Mesenteric fat pad (tissue), 1 donor: Measurements from ENCODE around the gene SLC44A3. TPM values are rescaled to one million over a fixed set of nuclear protein-coding genes. Genes with fewer than 3 reads are reported as not detected.

Source experiments
- DNase-seq: peaks from one replicate; pipeline ENCODE4 v3.0.0-alpha.2; 2020; ENCODE audit warnings: low spot score
- total RNA-seq: library from RNA; stranded (reverse); fragmentation: NEBNext Ultra II Directional; extraction: Animal tissue kit (Norgen Biotek cat#: 25700); gene quantifications from one replicate; pipeline ENCODE4 v1.2.1, GENCODE V29; 2021
- donor health status: DM: yes; HTN: yes; CAD: no.

Gene SLC44A3
- total RNA-seq, 1 donor from 2014 or later, result 3.5 TPM

DNA sequence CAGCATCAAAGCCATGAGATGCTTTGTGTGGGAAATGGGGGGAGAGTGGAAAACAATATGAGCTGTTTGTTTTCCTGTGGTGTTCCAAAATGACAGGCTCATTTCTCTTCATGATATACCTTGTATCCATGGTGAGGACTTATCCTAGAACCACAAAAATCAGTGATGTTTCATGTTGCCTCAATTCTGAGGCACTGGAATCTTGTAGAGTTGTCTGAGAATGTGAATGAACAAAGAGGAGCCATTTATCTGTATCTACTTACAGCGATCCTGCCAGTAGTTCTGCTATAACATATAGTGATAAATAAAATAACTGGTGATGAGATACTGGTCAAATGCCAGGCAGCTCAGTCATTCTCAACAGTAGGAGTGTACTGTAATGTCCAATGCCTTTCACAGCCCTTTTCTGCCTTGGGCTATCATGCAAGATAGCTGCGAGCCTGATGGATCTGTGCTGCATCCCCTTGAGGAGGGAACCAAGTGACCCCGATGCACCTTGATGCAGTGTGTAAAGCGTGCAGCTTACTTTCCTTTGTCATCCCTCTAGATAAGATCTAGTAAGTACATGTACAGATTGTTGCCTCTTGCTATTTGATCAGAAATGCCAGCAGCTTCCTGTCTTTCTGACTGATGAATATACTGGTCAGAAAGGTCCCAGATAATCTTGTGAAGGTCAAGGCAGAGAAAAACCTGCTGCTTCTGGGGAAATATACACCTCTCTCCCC lies 52.8 kb downstream of the SLC44A3 start:
- DNase-seq, result no peak

DNA sequence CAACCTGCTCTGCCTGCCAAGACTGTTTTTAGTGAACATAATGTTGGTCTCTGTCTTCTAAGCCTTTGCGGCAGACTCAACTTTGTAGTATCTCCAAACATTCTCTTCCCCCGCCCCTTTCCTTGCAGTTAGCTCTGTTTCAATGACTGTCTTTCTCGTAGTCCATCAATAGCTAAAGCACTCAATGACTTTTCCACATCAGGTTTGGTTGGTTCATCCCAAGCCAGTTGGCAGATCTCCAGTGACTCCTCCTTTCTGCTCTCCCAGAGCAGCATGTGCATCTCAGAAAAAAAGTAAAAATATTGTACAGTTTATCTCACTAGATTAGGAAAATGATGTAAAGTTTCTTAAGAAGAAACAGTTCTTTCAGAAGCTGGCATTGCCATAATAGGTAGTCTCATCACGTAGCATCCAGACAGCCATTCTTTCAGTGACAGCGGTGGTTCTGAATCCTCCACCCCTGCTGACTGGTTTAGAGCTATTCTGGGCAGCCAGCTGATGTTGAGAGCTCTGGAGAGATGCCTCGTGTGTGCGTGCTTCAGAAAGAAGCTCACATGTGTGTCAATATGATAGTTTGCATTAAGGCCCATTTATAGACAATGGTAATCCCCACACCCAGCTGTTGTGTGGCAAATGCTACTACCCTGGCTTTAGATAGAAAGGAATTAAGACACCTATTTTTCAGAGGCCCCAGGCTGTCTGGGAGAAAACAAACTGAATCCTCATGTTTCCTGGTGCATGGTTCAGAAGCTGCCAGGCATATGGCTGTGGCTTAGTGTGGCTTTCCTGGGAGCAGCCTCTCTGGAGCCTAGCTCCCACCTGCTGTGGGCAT lies 53.6 kb downstream of the SLC44A3 start:
- DNase-seq, result no peak

DNA sequence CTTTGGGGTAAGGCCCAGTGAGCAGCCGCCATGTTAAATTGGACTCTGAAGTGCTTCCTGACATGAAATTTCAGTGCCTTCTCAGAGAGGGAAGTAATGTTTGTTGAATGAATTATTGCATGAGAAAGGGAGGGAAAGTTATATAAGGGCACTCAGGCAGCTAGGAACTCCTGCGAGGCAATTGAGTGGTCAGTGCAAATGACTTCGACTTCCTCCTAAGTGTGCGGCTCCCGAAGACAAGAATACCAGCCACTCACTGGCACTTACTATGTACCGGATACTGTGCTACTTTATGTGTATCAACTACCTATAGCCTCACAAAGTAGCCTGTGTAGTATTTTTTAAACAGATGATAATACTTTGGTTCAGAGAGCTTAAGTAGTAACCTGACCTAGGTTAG lies 54.3 kb downstream of the SLC44A3 start:
- DNase-seq, result no peak

DNA sequence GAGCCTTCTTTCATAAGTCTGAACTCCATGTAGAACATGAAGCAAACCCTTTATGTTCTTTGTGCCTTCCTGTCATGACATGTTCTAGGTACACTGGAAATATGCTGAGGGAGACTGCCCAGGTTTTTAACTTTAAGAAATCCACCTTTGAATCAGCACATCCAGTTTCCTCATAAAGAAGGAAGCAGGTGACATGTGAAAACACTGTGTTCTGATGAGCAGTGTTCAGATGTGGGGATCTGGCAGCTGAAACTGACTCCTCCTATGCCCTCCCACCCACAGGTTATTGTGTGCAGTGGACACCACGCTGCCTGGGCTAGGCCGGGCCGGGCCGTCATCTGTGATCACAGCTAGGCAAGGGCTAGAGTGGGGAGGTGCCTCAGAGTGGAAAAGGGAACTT lies 55.6 kb downstream of the SLC44A3 start:
- DNase-seq, result no peak

DNA sequence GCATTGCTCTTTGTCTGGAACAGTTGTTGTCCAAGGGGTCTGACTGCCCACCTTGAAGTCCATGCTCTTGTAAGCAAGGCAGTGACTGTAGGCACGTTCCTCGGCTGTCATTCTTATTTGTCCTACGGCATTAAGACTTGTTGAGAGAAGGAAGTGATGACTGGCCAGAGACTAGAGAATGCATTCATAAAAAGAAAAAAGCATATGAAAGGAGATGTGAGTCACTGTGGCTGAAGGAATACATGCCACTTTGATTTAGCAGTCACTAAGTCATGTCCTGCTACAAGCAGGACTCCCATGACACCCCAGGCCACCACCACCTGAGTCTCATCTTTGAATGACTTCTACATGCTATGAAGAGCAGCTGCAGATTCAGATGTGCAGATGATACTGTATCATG lies 56.2 kb downstream of the SLC44A3 start:
- DNase-seq, result no peak

DNA sequence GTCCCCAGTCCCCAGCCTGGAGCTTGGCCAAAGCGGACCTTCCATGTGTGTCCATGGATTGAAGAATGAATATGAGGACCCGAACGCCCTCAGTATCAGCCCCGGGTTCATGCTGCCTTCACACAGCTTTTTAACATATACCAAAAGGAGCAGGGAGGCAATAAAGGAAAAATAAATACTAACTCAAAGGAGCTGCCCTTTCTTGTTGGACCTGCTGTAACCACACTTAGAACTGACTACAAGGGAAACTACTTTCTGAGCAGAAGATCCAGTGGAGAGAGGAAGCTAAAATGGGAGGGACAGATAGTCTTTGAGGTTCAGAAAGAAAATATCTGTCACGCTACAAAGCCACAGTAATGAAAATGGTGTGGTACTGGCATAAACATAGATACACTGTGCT lies 58.2 kb downstream of the SLC44A3 start:
- no peak for DNase-seq

DNA sequence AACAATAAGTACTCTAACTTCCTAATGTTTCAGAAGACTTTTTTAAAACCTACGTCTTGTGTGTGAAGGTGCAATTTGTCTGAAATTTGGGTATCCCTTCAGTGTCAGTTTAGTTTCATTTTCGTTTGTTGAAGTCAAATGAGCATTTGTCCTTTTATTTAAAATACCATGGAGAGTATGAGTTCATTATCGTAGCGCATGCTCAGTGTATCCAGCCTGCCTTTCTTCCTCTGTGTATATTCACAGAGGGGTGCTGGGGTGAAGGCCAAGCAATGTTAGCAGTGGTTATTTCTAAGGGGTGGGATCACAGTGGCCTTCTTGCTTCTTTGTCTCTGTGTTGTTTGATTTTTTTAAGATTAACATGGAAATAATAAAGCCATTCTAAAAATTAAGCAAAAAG lies 63.5 kb downstream of the SLC44A3 start:
- DNase-seq, result no peak

DNA sequence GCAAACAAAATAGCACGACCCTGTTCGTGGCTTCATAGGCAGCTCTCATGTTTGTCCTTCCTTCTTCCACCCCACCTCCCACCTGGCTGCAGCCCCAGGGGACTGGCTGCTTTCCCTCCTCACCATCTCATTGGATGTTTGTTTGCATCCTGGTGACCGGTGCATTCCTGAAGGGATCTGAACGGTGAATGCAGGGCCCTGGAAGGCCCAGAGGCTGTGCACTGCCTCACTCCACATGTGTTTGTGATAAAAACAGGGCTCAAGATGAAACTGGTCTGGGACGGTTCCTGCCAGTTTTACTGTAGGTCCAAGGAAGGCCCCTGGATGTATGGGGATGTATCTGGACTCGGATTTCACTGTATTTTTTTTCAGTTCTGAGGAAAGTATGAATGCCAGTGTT lies 63.9 kb downstream of the SLC44A3 start:
- DNase-seq, result no peak

DNA sequence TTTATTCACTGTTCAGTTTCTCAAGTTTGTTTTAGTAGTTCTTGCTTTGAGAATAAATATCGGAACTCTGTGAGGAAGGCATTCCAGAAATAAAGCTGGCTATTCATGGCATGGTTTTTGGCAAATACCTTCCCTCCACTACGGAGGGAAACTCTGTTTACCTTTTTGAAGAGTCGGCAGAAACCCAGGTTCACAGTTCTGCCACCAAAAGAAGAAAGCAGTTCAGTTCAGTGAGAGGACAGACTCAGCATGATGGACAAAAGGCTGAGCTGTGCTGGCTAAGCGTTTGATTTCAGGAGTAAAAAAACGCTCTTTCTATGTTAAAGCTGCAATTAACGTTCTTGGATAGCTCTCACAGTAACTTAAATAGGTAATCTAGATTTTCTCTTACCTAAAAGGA lies 64.3 kb downstream of the SLC44A3 start:
- DNase-seq, result no peak

DNA sequence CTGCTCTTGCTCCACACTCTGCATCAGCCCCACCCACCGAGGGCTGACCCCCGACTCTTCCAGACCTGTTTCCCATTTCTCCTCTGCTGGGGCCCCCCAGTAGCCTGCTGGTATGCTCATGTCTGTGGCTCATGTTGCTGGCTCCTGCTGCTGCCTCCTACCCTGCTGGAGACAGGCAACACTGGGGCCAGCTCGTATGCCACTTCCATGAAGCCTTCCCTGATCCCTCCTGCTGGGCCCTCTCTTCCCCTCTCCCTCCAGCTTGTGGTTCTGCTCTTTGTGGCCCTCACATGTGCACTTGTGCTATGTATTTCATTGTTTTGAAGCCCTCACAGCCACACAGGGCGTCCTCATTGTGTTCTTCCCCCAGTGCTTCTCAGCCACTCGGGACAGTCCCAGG lies 66.2 kb downstream of the SLC44A3 start:
- no peak for DNase-seq

DNA sequence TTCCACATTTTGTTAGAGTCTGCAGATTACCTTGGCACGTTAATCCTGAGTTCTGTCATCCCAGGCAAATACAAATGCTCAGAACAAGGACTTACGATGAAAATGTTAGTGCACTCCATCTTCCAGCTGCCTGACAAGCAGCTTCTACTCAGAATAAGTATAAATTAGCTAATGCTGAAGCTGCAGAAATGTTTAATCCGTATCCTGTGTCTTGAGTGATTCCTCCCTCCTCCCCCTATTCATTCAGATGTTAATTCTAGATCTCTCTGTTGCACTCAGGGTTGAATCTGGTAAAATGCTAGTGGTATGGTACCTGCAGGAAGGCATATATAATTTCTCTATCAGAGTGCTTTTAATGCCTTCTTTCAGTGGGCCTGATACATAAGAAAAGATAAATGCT lies 66.9 kb downstream of the SLC44A3 start:
- DNase-seq, result no peak

DNA sequence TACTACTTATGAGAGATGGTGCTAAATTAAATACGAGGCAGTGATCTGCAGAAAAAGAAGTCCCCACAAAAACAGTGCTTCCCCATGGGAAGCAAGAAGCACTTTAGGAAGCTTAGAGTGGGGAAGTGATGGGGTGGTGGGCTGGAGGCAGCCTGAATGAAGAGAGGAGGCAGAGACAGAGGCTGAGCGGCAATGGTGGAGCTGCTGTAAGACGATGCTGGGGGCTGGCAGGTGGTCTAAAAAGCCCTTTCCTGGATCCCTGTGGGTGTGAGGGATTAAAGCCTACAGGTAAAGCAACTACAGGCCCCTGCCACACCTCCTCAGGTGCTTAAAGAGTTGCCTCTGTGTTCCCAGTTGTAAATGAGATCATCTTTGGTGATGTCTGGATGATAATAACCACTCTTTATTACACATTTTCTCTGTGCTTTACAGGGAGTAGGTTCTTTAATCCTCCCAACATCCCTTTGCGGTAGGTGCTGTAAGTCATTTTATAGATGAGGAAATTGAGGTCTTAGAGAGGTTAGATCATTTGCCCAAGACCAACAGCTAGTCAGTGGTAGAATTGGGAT lies 67.5 kb downstream of the SLC44A3 start:
- no peak for DNase-seq

DNA sequence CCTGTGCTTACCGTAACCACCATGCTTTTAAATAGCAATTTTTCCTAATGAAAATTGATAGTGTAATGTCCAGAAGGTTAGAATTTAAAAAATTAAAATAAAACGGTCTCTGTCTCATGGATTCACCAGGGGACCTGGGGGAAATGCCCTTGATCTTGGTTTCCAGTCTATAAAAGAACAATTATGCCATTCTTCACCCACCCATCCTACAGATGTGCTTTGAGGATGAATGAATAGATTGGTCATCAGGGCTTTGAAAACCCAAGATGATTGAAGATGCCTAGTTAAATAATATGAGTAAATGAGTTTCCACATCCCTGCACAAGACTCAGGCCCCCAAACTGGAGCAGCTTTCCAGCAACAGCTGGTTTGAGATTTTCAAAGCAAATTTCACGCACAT lies 68.0 kb downstream of the SLC44A3 start:
- DNase-seq, result no peak

DNA sequence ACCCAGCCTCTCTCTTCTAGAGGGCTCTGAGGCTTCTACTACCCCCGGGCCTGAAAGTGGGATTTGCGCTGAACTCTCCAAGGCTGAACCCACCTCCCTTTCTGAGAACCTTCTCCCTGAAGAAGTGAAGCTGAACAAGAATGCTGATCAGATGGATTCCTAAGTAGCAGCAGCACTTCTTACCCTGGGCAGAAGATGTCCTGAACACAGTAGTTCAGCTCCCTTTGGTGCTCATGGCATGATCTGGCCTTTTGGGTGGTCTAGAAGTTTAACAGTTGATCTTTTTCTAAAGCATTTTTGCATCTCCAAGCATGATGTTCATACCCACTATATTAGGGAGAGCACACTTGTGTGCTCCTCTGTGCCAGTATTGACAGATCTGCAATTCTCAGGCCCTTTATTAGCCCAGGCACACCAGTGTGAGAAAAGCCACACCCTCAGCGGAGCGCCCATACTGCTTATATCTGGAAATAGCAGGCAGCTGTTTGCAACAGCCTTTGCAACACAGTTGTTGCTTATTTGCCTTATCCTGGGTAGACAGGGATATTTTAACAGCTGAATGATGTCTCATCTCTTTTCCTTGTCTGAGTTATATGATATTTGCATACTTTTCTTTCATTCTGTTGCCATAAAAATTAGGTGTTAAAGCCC lies 72.6 kb downstream of the SLC44A3 start:
- no peak for DNase-seq

DNA sequence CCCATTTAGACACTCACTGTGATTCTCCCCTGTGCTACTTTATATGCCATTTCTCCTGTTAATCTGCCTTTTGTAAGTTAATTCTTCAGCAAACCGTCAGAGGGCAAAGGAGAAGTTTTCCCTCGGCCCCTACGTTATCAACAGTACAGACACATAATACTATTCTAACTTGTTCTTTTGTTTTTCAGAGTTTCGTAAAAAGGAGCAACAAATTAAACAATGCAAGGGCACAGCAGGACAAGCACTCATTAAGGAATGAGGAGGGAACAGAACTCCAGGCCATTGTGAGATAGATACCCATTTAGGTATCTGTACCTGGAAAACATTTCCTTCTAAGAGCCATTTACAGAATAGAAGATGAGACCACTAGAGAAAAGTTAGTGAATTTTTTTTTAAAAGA lies 74.5 kb downstream of the SLC44A3 start:
- DNase-seq, result no peak

DNA sequence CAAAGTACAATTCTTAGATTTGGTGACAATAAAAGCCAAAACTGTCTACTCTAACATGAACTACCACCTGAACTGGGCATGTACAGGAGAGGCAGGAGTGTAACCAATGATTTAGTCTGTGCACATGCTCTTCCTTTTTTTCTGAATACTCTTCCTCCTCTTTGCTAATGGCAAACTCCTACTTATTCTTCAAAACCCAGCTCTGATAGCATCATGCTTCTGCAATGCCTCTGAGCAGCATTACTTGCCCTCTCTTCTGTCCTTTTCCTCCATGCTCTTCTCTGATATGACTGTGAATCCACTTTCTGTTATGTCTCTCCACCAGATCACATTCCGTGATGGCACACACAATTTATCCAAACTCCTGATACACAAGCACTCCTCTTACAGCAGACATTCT lies 75.4 kb downstream of the SLC44A3 start:
- no peak for DNase-seq

DNA sequence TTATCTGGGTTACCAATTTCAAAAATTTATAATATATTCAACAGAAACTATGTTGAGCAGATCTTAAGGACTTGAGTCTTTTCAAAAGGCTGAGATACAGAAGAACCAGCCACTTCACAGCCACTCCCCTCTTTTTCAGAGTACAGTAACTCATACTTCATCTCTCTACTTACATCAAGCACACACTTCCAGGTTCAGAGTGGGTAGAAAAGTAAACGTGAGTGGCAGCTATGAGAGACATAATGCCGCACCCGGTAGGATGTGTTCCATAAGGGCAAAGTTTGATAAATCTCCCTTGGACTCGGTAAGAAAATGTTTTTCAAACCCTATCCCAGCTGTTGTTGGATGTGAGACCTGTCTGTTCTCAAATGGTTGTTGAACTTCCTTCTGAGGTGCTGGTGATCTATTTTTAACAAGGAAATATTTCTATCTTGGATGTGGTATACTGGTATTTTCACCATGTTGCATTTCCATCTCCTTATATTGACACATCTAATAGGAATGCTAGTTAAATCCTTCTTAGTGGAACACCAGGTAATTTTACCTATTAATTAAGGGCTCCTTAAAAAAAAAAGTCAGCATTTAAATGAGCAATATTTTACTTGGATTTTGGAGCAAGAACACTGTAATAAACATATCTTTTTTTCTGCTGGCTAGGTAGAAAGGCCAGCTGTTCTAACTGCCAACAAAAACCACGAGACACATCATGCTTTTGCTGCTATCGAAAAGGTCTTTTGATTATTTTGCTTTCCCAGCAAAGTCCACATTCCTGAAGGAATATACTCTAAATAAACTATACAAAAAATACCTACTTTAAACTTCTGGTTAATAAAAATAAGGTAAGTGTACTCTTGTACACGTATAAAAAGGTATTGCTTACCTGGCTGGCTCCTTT lies 78.6 kb downstream of the SLC44A3 start:
- DNase-seq, result no peak

DNA sequence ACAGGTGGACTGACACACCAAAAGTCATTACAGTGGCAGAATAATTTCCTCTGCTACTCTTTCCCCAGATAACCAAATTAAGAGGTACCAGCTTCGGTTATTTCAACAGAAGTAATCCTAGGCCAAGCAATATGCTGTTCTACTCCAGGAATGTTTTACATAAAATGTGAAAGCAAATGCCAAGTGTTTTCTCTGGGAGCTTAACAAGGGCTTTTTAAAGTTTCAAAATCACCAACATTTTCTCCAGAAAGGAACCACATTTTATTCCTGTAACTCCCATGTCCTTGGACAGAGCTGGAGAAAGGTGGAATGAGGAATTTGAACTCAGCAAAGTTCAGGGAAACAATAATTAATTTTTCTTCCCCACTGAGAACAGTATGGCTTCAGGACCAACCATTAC lies 79.6 kb downstream of the SLC44A3 start:
- DNase-seq, result no peak

DNA sequence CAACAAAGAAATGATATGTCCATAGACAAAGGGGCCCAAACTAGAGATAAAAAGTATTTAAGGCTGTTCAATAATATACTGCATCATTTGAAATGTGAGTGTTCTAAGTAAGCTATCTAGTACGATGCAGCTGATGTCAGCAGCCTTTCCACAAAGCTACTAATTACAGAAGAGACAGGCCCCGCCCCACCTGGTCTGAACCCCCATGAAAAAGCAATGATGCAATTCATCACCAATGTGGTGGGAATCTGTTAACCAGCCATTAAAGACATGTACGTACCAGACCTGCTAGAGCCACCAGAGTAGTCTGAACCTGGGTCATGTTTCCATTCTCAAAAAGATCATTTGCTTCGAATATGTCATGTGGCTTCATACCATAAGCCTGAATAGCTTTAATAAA lies 81.7 kb downstream of the SLC44A3 start:
- DNase-seq, result no peak

DNA sequence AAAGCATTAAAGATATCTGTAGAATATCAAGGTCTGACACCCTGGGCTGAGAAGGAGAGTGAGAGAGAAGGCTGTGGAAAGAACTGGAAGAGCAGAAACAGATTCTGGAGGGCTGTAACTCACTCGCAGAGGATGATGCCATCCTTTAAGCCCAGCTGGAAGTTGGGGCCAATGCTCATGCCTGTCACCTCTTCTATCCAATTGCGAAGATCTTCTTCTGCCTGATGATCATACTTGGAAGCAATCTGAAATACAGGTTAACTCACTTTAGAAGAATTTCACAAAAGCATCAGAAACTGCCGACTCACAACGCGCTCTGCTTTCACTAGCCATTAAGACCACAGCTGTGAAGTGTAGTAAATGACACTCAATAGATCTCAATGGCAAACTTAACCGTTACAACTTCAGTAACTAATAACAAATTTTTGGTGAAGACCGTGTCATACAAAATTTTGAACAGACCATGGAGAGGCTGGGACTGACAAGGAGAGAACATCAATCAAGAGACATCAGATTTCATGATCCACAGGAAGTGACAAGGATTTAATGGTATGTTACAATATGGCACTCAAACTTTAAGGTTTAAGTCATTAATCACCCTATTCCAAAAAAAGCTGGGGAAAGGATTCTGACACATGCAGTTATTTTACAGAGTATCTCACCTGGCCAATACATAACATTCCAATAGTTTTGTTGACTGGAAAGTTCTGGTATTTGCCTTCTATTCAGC lies 83.3 kb downstream of the SLC44A3 start:
- no peak for DNase-seq
